HG03064 (cell line): ENCODE data around the gene OSGEP.

Experiments used
- ATAC-seq: cut with Tn5 transposase; IDR thresholded peaks from one replicate; pipeline ENCODE4 v1.9.1; 2021; ENCODE audit warnings: low read depth; ENCODE audit not compliant: unreplicated experiment

The OSGEP gene

GRCh38 chr14:20434701-20435581, 19.7 kb downstream of the OSGEP start:
- ATAC-seq, result no peak

GRCh38 chr14:20429801-20430669, 24.6 kb downstream of the OSGEP start:
- no peak for ATAC-seq

GRCh38 chr14:20428802-20429201, 25.8 kb downstream of the OSGEP start:
- ATAC-seq, result no peak

GRCh38 chr14:20428010-20428365, 26.6 kb downstream of the OSGEP start:
- peak; percentile 14 for ATAC-seq

- peak; percentile 53 for ATAC-seq
Observed at GRCh38 chr14:20427231-20428009, 27.2 kb downstream of the OSGEP start.

- no peak for ATAC-seq
Observed at GRCh38 chr14:20424851-20425250, 29.8 kb downstream of the OSGEP start.

- ATAC-seq, result no peak
Observed at GRCh38 chr14:20422886-20423285, 31.7 kb downstream of the OSGEP start.

- no peak for ATAC-seq
Observed at GRCh38 chr14:20421267-20421666, 33.3 kb downstream of the OSGEP start.

GRCh38 chr14:20419419-20419818, 35.2 kb downstream of the OSGEP start:
- no peak for ATAC-seq

- no peak for ATAC-seq
Observed at GRCh38 chr14:20418501-20418909, 36.1 kb downstream of the OSGEP start.

GRCh38 chr14:20417250-20418186, 37.1 kb downstream of the OSGEP start:
- ATAC-seq, result no peak

- ATAC-seq, result no peak
Observed at GRCh38 chr14:20416223-20416622, 38.4 kb downstream of the OSGEP start.

GRCh38 chr14:20415782-20416206, 38.8 kb downstream of the OSGEP start:
- no peak for ATAC-seq

- peak; percentile 39 for ATAC-seq
Observed at GRCh38 chr14:20413744-20414082, 40.9 kb downstream of the OSGEP start.

GRCh38 chr14:20412876-20413743, 41.5 kb downstream of the OSGEP start, which contains the start of gene TEP1:
Gene TEP1, minus strand, starts transcription at chr14:20413501. Its CDS starts 5,062 bp downstream, at chr14:20408439.
- peak; percentile 73 for ATAC-seq

GRCh38 chr14:20412411-20412810, 42.2 kb downstream of the OSGEP start:
- peak; percentile 61 for ATAC-seq

GRCh38 chr14:20409226-20409625, 45.4 kb downstream of the OSGEP start:
- ATAC-seq, result no peak

GRCh38 chr14:20403521-20403920, 51.1 kb downstream of the OSGEP start:
- no peak for ATAC-seq
